HG03571 (cell line): ENCODE measurements around the gene ADISSP.

ENCODE experiments used
- ATAC-seq: cut with Tn5 transposase; IDR thresholded peaks from one replicate; pipeline ENCODE4 v1.9.1; 2021; ENCODE audit not compliant: unreplicated experiment

ADISSP gene

DNA sequence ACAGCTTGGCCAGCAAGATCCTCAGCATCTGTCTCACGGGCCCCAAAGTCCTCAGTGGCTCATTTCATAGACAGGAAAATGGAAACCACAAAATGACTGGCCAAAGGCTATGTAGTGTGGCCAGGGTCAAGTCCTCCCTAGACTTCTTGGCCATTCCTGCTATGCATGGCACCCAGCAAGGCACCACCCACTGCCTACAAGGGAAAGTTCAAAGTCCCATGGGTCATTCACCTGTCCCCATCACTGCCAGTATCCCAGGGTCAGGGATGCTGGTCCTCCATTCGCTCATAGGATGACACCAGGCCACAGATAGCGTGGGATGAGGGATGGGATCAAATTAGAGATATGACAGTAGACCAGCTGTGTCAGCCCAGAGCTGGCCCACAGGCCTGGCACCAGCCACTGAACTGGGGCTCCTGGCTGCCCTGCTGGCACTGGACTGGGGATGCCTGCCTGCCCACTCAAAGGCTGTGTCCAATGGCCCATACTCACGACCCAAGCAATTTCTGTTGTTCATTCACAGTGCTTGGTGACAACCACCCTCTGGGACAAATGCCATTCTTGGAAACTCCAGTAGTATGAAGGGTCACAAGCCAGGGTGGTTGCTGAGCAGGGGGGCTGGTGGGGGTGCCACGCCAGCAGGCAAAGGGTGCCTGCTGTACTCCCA, 11.6 kb downstream of the ADISSP start:
- ATAC-seq = no peak

DNA sequence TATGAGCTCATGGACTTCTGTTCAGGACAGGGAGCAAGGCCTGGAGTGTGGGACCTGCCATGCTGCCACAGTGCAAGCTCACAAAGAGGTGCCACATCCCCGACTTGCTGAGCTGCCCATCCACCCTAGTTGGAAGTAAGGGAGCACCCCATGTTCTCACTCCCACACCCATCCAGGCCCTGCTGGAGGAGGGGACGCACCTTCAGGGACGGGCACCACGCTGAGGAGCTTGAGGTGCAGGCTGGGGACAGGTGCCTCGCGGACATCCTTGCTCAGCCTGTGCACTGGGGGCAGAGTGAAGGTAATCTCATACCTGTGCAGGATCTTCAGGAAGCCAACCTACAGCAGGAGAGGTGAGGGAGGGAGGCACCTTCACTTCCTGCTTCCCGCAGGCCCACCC, 12.3 kb downstream of the ADISSP start:
- no peak for ATAC-seq

DNA sequence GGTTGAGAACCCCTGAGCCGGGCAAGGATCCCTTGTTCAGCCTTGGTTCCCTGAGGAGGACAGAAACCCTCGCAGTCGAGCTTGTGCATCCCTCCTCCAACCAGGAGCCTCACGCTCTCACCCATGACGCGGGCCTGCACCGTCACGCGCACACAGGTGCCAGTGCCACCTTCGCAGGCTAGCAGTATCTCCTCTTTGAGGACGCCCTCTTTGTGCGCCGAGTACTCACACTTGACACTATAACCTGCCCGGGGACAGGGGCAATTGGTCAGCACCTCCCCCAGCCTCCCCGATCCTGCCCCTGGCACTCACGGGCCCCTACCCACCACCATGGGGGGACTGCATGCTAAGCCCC, 13.3 kb downstream of the ADISSP start:
- ATAC-seq = no peak

DNA sequence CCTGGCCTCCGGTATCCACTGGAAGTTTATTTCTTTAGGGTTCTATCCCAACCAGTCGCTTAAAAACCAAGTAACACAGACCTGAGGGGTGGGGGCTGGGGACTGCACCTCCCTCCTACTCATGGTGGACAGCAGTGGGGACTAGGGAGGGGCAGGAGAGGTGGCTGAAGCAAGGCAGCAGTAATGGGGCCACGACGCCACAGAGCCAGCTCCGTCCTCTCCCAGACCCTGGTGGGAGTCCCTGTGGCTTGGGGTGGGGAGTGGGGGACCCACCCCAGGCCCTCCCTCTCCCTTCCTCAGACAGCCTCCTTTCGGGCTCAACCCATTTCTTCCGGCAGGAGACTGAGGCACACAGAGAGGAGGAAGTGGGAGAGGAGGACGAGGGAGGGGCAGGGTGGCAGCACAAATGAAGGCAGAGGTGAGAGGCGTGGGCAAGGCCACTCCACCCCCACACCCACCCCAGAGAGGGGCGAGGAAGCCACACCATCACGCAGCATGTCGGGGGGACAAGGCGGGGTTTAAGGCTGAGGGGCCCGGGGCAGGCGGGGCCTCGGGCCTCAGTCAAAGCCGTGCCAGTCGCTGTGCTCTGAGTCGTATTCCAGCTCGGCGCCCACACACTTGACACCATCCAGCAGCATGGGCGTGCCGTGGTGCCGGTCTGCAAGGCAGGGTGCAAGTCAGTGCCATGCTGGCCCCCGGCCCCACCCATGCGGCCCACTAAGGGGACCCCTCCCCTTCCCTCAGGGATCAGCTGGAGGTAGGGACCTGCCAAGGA, 13.9 kb downstream of the ADISSP start:
- no peak for ATAC-seq

DNA sequence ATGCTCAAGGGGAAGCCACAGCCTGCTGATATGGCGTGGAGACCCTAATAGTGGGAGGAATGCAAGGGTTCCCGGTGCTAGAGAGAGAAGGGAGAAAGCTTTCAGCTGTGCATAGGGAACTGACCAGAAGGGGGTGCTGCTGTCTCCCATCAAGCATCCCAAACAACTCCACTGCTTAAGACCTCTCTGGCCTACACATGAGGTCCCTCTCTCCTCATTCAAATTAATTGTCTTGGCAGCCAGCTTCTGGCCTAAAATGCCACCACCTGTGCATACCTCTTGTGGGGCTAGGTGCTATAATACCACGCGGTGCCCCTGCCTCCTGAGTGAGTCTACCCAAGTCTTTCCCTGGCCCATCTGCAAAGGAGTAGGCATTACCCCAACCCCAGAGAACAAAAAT, 14.5 kb downstream of the ADISSP start:
- ATAC-seq = no peak

DNA sequence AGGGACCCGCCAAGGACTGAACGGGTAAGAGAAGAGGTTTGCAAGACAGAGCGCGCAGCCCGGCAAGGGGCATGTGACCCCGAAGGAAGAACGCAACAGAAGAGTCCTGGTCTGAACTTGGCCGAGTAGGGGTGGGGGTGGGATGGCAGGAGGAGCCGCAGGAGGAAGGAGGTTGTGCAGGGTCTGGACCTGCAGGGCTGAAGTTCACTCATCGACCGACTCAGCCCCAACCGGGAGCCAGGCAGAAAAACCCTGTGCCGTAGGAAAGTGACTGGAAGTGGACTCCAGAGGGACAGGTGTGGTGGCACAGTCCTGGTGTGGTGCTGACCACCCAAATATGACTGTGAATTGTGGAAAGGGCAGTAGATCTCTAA, 15.2 kb downstream of the ADISSP start:
- no peak for ATAC-seq

DNA sequence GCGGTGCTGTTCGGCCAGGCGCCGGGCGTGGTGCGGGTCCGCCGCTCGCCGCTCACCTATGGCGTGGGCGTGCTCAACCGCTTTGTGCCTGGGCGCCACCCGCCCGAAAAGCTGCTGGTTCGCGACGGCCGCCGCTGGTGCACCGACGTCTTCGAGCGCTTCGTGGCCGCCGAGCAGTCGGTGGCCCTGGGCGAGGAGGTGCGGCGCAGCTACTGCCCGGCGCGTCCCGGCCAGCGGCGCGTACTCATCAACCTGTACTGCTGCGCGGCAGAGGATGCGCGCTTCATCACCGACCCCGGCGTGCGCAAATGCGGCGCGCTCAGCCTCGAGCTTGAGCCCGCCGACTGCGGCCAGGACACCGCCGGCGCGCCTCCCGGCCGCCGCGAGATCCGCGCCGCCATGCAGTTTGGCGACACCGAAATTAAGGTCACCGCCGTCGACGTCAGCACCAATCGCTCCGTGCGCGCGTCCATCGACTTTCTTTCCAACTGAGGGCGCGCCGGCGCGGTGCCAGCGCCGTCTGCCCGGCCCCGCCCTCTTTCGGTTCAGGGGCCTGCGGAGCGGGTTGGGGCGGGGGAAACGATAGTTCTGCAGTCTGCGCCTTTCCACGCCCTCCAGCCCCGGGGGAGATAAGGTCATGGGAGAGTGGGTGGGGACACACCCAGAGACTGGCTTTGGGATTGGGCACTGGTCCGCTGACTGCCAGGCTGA, 15.7 kb downstream of the ADISSP start:
- ATAC-seq = no peak

DNA sequence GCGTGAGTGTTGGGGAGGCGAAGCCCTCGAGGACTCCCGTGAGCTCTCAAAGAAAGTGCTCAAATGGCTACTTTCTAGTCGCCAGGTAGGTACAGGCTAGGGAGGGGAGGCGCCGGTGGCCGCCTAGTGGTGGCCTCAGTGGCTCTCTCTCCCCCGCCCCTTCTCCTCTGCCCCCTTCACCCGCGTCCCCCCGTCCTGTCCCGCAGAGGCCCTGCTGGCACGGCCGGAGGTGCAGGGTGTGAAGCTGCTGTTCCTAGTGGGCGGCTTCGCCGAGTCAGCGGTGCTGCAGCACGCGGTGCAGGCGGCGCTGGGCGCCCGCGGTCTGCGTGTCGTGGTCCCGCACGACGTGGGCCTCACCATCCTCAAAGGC, 16.3 kb downstream of the ADISSP start:
- ATAC-seq = no peak

DNA sequence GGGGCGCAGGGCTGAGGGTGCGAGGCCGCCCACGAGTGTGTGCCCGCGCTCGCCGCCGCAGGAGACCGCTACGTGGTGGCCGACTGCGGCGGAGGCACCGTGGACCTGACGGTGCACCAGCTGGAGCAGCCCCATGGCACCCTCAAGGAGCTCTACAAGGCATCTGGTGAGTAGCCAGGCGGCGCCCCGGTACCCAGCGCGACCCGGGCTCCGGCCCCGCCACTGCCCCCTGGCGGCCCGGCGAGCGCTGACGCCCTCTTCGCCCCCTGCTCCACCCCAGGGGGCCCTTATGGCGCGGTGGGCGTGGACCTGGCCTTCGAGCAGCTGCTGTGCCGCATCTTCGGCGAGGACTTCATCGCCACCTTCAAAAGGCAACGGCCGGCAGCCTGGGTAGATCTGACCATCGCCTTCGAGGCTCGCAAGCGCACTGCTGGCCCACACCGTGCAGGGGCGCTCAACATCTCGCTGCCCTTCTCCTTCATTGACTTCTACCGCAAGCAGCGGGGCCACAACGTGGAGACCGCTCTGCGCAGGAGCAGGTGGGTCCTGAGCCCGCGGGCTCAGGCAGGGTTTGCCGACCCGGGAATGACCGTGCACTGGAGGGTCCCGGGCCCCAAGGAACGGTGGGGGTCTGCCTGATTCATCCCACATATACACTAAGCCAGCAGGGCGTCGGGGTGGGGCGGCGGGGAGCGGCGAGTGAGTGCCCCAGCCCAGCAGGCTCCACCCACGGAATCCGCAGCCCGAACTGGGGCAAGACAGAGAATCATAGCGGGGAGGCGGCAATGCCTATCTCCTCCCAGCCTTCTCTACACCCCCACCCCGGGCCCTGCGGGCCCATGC, 17.6 kb downstream of the ADISSP start:
- no peak for ATAC-seq

DNA sequence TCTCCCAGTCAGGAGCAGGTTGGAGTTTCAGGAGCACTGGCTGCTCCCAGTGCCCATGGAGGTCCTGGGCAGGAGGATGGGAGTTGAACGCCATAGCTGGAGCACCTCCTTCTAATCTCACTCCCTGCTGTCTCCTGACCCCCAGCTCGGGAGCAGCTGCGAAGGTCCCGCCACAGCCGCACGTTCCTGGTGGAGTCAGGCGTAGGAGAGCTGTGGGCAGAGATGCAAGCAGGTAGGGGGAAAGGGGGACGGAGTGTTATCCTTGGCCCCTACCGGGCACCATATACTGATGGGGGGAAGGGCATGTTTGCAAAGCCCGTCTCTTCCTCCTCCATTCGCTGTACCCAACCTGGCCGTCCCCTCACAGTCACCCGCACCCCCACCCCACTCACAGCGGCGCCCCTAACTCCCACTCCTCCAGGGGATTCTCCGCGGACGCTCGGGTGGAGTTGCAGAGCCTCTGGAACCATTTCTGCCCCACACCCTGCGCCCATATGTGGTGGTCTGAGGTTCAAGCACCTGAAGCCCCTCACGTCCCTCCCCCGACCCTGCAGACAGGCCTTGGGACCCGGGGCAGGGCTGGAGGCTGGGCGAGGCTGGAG, 18.4 kb downstream of the ADISSP start:
- no peak for ATAC-seq

DNA sequence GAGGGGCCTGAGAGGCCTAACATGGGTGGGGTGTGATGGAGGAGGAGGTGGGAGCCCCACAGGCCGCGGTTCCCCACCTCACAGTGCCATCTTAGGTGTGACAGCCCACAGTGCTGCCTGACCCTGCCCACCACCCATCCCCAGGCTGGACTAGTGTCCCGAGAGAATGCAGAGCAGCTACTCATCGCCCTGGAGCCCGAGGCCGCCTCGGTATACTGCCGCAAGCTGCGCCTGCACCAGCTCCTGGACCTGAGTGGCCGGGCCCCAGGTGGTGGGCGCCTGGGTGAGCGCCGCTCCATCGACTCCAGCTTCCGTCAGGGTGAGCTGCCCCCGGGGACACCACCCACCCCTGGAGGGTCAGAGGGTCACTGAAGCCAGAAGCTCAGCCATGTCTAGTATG, 19.5 kb downstream of the ADISSP start:
- ATAC-seq = no peak

DNA sequence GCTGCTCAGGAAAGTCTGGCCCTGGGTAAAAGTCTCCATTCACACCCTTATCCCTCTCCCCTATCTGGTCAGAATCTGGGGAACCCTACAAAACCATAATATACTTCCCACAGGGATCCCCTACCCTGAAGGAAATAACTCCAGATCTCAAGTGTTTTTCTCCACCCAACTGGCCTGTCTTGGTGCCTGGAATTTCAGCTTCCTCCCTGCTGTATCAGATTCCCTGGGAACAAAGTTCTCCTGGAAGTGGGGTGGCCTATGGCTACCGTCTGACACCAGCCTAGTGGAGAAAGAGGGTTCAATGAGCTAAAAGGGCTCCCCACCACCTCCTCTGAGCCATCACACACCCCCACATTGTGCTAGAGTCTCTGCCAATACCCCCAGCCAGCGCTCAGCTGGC, 20.1 kb downstream of the ADISSP start:
- ATAC-seq = no peak

DNA sequence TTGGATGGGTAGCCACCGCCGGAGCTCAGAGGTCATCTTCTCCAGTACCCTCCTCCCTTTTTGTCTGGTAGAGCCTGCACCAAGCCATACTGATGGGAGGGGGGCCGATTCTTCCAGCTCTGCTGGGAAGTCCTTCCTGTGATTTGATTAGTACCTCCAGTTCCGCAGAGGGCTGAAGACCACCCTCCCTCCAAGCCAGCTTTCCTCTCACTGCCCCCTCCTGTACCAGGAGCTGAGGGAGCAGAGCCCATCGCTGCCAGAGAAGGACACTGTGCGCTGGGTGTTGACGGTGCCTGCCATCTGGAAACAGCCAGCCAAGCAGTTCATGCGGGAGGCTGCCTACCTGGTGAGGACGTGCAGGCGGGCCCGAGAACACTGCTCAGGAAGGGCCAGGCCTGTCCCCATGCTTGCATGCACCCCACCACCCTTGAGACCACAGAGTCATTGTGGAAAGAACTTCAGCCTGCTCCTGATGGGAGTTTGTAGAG, 21.8 kb downstream of the ADISSP start:
- ATAC-seq = no peak

DNA sequence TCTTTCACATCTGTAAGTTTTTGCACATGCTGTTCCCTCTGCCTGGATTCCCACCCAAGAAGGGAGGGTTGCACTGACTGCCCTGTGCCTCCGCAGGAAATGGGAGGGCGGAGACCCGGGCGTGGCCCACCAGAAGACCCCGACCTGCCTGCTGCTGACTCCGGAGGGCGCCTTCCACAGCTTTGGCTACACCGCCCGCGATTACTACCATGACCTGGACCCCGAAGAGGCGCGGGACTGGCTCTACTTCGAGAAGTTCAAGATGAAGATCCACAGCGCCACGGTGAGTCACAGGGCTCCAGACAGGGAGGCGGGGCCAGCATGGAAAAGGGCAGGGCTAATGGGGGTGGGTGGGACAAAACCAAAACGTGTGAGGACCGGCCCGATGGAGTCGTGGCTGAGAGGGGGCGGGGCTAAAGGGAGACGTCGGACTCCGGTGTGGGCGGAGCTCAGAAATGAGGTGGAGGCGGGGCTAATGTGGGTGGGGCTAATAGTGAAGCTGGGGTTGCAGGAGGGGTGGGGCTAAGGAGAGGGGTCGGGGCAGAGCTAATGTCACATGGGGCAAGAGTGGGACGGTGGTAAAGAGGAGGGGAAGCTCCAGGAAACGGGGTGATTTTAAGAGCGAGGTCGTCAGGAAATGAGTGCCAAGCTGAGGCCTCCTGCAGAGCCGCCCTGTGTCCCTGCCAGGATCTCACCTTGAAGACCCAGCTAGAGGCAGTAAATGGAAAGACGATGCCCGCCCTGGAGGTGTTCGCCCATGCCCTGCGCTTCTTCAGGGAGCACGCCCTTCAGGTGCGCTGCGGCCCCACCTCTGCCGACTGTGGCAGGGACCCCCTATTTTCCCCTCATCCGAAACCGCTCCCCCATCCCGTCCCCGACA, 22.5 kb downstream of the ADISSP start:
- ATAC-seq = no peak

DNA sequence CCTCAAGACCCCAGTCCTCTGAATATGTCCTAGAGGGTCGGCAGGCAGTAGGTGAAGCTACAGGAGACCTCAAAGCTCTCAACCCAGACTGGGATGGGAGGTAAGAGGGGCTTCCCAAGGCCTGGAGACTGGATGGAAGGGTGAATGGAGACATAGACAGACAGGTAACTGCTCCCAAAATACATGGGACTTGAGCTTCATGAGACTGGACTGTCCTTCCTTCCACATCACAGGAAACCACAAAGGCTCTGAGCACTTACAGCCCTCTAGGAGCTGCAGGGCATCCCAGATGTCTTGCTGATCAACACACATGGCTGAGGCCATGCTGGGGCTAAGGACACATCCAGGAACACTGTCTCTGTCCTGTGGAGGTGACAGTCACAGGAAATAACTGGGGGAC, 23.5 kb downstream of the ADISSP start:
- ATAC-seq = no peak

DNA sequence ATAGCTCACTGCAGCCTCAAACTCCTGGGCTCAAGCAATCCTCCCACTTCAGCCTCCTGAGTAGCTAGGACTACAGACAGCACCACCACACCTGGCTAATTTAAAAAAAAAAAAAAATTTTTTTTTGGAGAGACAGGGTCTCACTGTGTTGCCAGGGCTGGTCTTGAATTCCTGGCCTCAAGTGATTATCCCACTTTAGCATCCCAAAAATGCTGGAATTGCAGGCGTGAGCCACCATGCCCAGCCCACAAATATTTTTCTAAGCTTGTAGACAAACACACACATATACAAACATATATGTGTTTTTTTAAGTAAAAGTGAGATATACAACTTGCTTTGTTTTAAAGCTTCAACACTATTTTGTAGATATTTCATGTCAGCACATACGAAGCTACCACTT, 24.3 kb downstream of the ADISSP start:
- ATAC-seq = no peak

DNA sequence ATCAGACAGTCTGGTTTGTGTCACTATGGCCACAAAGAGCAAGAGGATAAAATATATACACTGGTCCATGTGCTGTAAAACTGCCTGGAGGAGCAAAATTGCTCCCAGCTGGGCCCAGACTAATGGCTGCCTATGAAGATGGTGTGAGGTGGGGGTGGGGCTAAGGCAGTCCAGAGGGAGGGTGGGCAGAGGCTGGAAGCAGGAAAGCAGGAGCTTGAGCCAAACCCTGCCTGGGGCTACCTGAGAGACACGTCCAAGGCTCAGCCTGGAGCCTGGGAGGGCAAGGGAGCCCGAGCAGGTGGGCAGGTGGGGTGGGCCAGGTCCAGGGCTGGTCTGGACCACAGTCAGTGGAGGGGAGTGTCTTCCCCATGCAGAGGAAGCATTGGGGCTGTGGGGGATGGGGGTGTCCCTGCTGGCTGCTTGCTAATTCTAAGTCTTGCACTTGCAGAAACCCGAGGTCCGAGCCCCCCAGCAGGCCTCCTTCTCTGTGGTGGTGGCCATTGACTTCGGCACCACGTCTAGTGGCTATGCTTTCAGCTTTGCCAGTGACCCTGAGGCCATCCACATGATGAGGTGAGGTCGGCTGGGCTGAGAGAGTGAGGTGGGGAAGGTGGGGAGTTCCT, 25.6 kb downstream of the ADISSP start:
- no peak for ATAC-seq

DNA sequence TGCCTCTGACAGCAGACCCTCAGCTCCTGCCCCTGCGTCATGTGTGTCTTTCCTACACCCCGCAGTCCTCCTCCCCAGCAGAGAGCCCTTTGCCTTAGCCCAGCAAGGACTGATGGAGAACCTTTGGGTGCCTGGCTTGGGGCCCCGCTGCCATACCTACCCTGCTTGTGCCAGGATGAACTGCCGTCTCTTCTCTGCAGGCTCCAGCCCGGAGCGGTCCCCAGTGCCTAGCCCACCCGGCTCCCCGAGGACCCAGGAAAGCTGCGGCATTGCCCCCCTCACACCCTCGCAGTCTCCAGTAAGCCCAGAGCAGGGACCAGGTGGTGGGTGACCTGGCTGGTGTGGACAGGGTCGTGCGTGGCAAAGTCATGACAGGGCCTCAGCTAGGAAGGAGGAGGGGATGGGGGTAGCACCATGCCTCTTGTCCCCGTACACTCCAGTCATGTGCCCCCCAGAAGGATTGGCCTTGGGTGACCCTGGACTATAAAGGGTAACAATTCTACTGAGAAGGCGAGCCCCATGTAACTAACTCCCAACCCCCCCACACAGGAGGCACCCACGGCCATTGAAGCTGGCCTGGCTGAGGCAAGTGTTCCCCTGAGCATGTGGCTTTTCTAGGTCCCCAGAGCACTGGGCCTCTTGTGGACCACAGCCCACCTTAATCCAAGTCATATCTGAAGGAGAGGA, 26.8 kb downstream of the ADISSP start:
- ATAC-seq = no peak

DNA sequence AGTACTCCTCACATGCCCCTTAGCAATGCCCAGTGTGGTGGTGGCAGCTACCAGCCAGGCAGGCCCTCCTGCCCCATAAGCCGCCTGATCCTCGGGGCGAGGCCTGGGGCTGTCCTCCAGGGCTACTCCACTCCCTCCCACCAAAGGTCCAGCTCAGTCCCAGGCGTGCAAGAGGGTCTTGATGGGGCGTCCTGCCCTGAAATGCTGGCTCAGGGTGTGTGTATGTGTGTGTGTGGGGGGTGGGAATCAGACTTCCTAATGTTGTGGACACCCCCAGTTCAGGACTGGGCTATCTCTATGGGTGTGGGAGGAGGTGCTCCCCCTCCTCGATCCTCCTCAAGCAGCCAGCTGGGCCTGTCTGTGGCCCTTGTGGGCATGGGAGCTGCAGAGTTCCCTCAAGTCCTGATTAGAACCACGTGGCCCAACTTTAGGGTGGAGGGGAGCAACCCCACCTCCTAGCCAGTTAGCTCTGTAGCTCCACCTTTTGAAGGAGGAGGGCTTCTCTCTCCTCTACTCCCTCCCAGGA, 27.6 kb downstream of the ADISSP start:
- ATAC-seq = no peak
